Fibroblast of skin of back (primary cell): ENCODE data around the gene SLC35F1. TPM values are rescaled to one million over a fixed set of nuclear protein-coding genes. Genes with fewer than 3 reads are reported as not detected.
"Not testable (repeated sequence)": the region's sequence is repeated elsewhere in the genome, so short reads cannot be mapped to it uniquely, and the experiment has no call there.

ENCODE experiments used
- DNase-seq: peaks from one replicate; pipeline ENCODE4 v3.0.0-alpha.2; 2013
- polyA plus RNA-seq, 2 experiments: library from polyadenylated mRNA; unstranded; fragments of 120-200 nt; gene quantifications; one replicate each; pipeline ENCODE4 v1.2.1, GENCODE V29; 2013; ENCODE audit not compliant: insufficient read length in 2 of 2

SLC35F1 gene
- polyA plus RNA-seq (2013, experiment 1 of 2; ENCODE audit: insufficient read length) = 0.04 TPM
- 0.02 TPM for polyA plus RNA-seq (2013, experiment 2 of 2; ENCODE audit: insufficient read length)

- DNase-seq = peak; percentile 30
These were observed at the start of gene SLC35F1 for GRCh38 chr6:117906958-117907600. SLC35F1 (plus strand) TSS chr6:117907264.

- not testable (repeated sequence) for DNase-seq
These were observed 48.5 kb upstream of the SLC35F1 start for GRCh38 chr6:117858601-117859000.

- no peak for DNase-seq
These were observed 45.5 kb upstream of the SLC35F1 start for GRCh38 chr6:117861545-117861944.

GRCh38 chr6:117866561-117866960 lies 40.5 kb upstream of the SLC35F1 start:
- no peak for DNase-seq

GRCh38 chr6:117870486-117871242 lies 36.4 kb upstream of the SLC35F1 start:
- no peak for DNase-seq

GRCh38 chr6:117880824-117881223 lies 26.2 kb upstream of the SLC35F1 start:
- DNase-seq = no peak

- no peak for DNase-seq
These were observed 16.9 kb upstream of the SLC35F1 start for GRCh38 chr6:117890172-117890571.

GRCh38 chr6:117906507-117906957 lies 532 bp upstream of the SLC35F1 start:
- DNase-seq = no peak

- DNase-seq = no peak
These were observed 659 bp downstream of the SLC35F1 start for GRCh38 chr6:117907601-117908245.

GRCh38 chr6:117908246-117909068 lies 1.4 kb downstream of the SLC35F1 start:
- DNase-seq = no peak

GRCh38 chr6:117909638-117910037 lies 2.6 kb downstream of the SLC35F1 start:
- DNase-seq = no peak

GRCh38 chr6:117910549-117910948 lies 3.5 kb downstream of the SLC35F1 start:
- DNase-seq = no peak

- no peak for DNase-seq
These were observed 4.1 kb downstream of the SLC35F1 start for GRCh38 chr6:117911150-117911549.

- no peak for DNase-seq
These were observed 4.6 kb downstream of the SLC35F1 start for GRCh38 chr6:117911660-117912059.

GRCh38 chr6:117915846-117916245 lies 8.8 kb downstream of the SLC35F1 start:
- DNase-seq = no peak

GRCh38 chr6:117916483-117916882 lies 9.4 kb downstream of the SLC35F1 start:
- no peak for DNase-seq

- DNase-seq = no peak
These were observed 10.1 kb downstream of the SLC35F1 start for GRCh38 chr6:117917176-117917575.

- DNase-seq = no peak
These were observed 11.4 kb downstream of the SLC35F1 start for GRCh38 chr6:117918454-117918853.

- DNase-seq = no peak
These were observed 12.2 kb downstream of the SLC35F1 start for GRCh38 chr6:117919275-117919674.

GRCh38 chr6:117919775-117920729 lies 13.0 kb downstream of the SLC35F1 start:
- DNase-seq = no peak

GRCh38 chr6:117924690-117925089 lies 17.6 kb downstream of the SLC35F1 start:
- no peak for DNase-seq
